ENCODE measurements around the gene G3BP2.

GRCh38 chr4:75660491-75660890, 12.7 kb downstream of the G3BP2 start:
- TF ChIP-seq CTCF (IDR thresholded peaks at IDR 0.05) (no peak), POLR2AphosphoS5 (IDR thresholded peaks at IDR 0.05) (no peak)

Data from prostate gland (tissue), 2 donors.